ENCODE data around the gene ADAMTS3. TPM values are rescaled to one million over a fixed set of nuclear protein-coding genes. Genes with fewer than 3 reads are reported as not detected.

The ADAMTS3 gene
- total RNA-seq, 1 experiment from 2014 or later = 4.4 TPM

- CTCF ChIA-PET = interaction anchor here (1.3 kb wide), 1 partner anchor 50 kb away, joined by 3 read pairs; no protein-coding TSS in a partner anchor
- POLR2A ChIA-PET = no interaction called here
- Mint-ChIP-seq H3K9me3 (no peaks in the 10 kb centered on the region), H3K36me3 (no peaks in the 10 kb centered on the region), H3K4me1 (no peaks in the 10 kb centered on the region), H3K27me3 (ENCODE audit: low read depth) (no peaks in the 10 kb centered on the region), H3K4me3 (no peak overlapping the region), H3K27ac (no peak overlapping the region)
- DNase-seq (ENCODE audit: low spot score) = no peak
- no peak for TF ChIP-seq E2F4 (CRISPR knock-in tag; IDR thresholded peaks at IDR 0.05; ENCODE audit: borderline replicate concordance, low read depth)
- no peak for TF ChIP-seq CREB1 (CRISPR knock-in tag; IDR thresholded peaks at IDR 0.05)
- no peak for TF ChIP-seq CTCF (IDR thresholded peaks at IDR 0.05)
- no peak for TF ChIP-seq HMGXB4 (CRISPR knock-in tag; IDR thresholded peaks at IDR 0.05)
- no peak for TF ChIP-seq PREB (CRISPR knock-in tag; IDR thresholded peaks at IDR 0.05; ENCODE audit: borderline replicate concordance)
- ATAC-seq = no peak
These were observed 192.1 kb downstream of the ADAMTS3 start for GRCh38 chr4:72376901-72377300.

- CTCF ChIA-PET = no interaction called here
- TF ChIP-seq ZNF121 (CRISPR knock-in tag; IDR thresholded peaks at IDR 0.05) = no peak
- no peak for TF ChIP-seq NR2C2 (CRISPR knock-in tag; IDR thresholded peaks at IDR 0.05)
- no peak for TF ChIP-seq SP1 (CRISPR knock-in tag; conservative IDR thresholded peaks at IDR 0.05)
- TF ChIP-seq OVOL2 (CRISPR knock-in tag; IDR thresholded peaks at IDR 0.05; ENCODE audit: borderline replicate concordance) = no peak
- no peak for TF ChIP-seq STAT6 (CRISPR knock-in tag; conservative IDR thresholded peaks at IDR 0.05; ENCODE audit: low read depth)
- no peak for TF ChIP-seq ZNF281 (CRISPR knock-in tag; IDR thresholded peaks at IDR 0.05)
- TF ChIP-seq TEAD4 (CRISPR knock-in tag; IDR thresholded peaks at IDR 0.05) = no peak
- no peak for TF ChIP-seq ZBTB43 (CRISPR knock-in tag; IDR thresholded peaks at IDR 0.05)
- no peak for TF ChIP-seq PRDM15 (CRISPR knock-in tag; IDR thresholded peaks at IDR 0.05)
- no peak for TF ChIP-seq IRF2 (CRISPR knock-in tag; IDR thresholded peaks at IDR 0.05; ENCODE audit: borderline replicate concordance, low read depth)
- H3K4me3 Mint-ChIP-seq = no peak overlapping the region
- DNase-seq (ENCODE audit: low spot score) (no peak), ATAC-seq (peak; percentile 24; the same call in 1 of the 2 replicates)
- H3K4me1 Mint-ChIP-seq = no peaks in the 10 kb centered on the region
- no peaks in the 10 kb centered on the region for H3K27me3 Mint-ChIP-seq (ENCODE audit: low read depth)
- H3K27ac Mint-ChIP-seq = no peak overlapping the region
- no peaks in the 10 kb centered on the region for H3K36me3 Mint-ChIP-seq
- no peaks in the 10 kb centered on the region for H3K9me3 Mint-ChIP-seq
- POLR2A ChIA-PET = no interaction called here
These were observed 193.8 kb downstream of the ADAMTS3 start for GRCh38 chr4:72375073-72375736.
